Measurements from ENCODE around the gene WDR64. TPM values are rescaled to one million over a fixed set of nuclear protein-coding genes. Genes with fewer than 3 reads are reported as not detected.
A peak's percentile ranks its signal among the peaks of the same experiment; 100 is the strongest.

WDR64 gene
- total and polyA plus RNA-seq, 2 of the 13 experiments (the other 11 are each of a cell fraction or from before 2014, with no cell fraction given) = not detected

DNA sequence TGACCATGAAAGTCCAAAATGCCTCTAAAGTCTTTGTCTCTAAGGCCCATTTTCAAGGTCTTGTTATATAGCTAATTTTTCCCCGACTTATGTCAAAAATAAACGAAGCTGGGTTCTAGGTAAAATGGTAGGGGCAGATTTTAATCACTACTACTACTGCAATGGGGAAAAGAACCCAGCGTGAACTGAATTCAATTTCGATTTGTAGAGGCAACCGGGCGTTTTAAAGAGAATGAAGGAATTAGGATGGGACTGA lies 195.4 kb downstream of the WDR64 start:
- POLR2A ChIA-PET = interaction anchor here (1.8 kb wide), 1 partner anchor 207 kb away, joined by 10 read pairs; the partner anchor contains the start of genes CHML and OPN3
- in situ Hi-C loops (cut with HindIII; ENCODE audit: extremely low pct_ligation_motif_present, low pct_unique_long_range_greater_than_20kb) = no loop called here

More for the DNA sequence above, 195.4 kb downstream of the WDR64 start:
- peaks cover 0 to 3% of the 10 kb centered on the region in 2 experiments; a peak in 1 of 5 replicates for H3K36me3 ChIP-seq (replicated peaks in 1 of 2; ENCODE audit: control insufficient read depth in 1 of 2, insufficient read depth in 2 of 2, low read length in 2 of 2)
- peak overlapping the region; percentile 79 for H2AFZ ChIP-seq (ENCODE audit: low read length)
- CTCF ChIA-PET (ENCODE audit: low intra/inter-chr PET ratio, low total read pairs) = no interaction called here
- no peaks in the 10 kb centered on the region for H4K20me1 ChIP-seq (ENCODE audit: insufficient read depth, low read length)
- no peaks in the 10 kb centered on the region for H3K9me3 ChIP-seq (ENCODE audit: low read length)
- WGBS (ENCODE audit: low lambda C conversion rate) = 1% methylated on average over 6 of the region's 6 CpGs
- peak overlapping the region; percentile 79 for H3K9ac ChIP-seq (ENCODE audit: insufficient read depth, low read depth, low read length)
- H3K79me2 ChIP-seq (ENCODE audit: insufficient read depth, low read length) = peaks cover 2% of the 10 kb centered on the region
- TF ChIP-seq RXRA (CRISPR knock-in tag; IDR thresholded peaks at IDR 0.05) (no peak), ZNF484 (CRISPR knock-in tag; IDR thresholded peaks at IDR 0.05; ENCODE audit: borderline replicate concordance, low read depth) (no peak), ZSCAN30 (CRISPR knock-in tag; IDR thresholded peaks at IDR 0.05) (0 out of 2 replicates have a peak, but pooled peaks have one; percentile 31), ZNF816 (CRISPR knock-in tag; IDR thresholded peaks at IDR 0.05; ENCODE audit: borderline replicate concordance) (peak; percentile 36; the same call in 1 of the 2 replicates), PHF5A (CRISPR knock-in tag; IDR thresholded peaks at IDR 0.05; ENCODE audit: low read depth, unreplicated experiment) (no peak), TARDBP (CRISPR knock-in tag; IDR thresholded peaks at IDR 0.05) (no peak), ZNF672 (CRISPR knock-in tag; IDR thresholded peaks at IDR 0.05) (no peak), BRCA1 (CRISPR knock-in tag; IDR thresholded peaks at IDR 0.05) (0 out of 2 replicates have a peak, but pooled peaks have one; percentile 10), ZNF343 (CRISPR knock-in tag; IDR thresholded peaks at IDR 0.05) (no peak), ISL2 (CRISPR knock-in tag; IDR thresholded peaks at IDR 0.05) (no peak), ZMYM4 (CRISPR knock-in tag; IDR thresholded peaks at IDR 0.05) (no peak), POLR2AphosphoS2 (IDR thresholded peaks at IDR 0.05; ENCODE audit: low read depth, low read length) (no peak), FOXA1 (IDR thresholded peaks at IDR 0.05) (no peak), FOXA1 (CRISPR knock-in tag; IDR thresholded peaks at IDR 0.05) (no peak), SP2 (CRISPR knock-in tag; IDR thresholded peaks at IDR 0.05) (no peak), ZNF792 (CRISPR knock-in tag; IDR thresholded peaks at IDR 0.05) (no peak), ELF3 (CRISPR knock-in tag; IDR thresholded peaks at IDR 0.05) (no peak)
- TF ChIP-seq, protein P1, sequence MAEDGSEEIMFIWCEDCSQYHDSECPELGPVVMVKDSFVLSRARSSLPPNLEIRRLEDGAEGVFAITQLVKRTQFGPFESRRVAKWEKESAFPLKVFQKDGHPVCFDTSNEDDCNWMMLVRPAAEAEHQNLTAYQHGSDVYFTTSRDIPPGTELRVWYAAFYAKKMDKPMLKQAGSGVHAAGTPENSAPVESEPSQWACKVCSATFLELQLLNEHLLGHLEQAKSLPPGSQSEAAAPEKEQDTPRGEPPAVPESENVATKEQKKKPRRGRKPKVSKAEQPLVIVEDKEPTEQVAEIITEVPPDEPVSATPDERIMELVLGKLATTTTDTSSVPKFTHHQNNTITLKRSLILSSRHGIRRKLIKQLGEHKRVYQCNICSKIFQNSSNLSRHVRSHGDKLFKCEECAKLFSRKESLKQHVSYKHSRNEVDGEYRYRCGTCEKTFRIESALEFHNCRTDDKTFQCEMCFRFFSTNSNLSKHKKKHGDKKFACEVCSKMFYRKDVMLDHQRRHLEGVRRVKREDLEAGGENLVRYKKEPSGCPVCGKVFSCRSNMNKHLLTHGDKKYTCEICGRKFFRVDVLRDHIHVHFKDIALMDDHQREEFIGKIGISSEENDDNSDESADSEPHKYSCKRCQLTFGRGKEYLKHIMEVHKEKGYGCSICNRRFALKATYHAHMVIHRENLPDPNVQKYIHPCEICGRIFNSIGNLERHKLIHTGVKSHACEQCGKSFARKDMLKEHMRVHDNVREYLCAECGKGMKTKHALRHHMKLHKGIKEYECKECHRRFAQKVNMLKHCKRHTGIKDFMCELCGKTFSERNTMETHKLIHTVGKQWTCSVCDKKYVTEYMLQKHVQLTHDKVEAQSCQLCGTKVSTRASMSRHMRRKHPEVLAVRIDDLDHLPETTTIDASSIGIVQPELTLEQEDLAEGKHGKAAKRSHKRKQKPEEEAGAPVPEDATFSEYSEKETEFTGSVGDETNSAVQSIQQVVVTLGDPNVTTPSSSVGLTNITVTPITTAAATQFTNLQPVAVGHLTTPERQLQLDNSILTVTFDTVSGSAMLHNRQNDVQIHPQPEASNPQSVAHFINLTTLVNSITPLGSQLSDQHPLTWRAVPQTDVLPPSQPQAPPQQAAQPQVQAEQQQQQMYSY (CRISPR knock-in tag; IDR thresholded peaks at IDR 0.05) = no peak
- TF ChIP-seq, protein P2, sequence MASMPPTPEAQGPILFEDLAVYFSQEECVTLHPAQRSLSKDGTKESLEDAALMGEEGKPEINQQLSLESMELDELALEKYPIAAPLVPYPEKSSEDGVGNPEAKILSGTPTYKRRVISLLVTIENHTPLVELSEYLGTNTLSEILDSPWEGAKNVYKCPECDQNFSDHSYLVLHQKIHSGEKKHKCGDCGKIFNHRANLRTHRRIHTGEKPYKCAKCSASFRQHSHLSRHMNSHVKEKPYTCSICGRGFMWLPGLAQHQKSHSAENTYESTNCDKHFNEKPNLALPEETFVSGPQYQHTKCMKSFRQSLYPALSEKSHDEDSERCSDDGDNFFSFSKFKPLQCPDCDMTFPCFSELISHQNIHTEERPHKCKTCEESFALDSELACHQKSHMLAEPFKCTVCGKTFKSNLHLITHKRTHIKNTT (CRISPR knock-in tag; IDR thresholded peaks at IDR 0.05) = no peak
- BruUV-seq (replicated peaks) = no TSS peak
- H3K4me1 ChIP-seq (ENCODE audit: insufficient read depth, low read length) = peaks cover 29% of the 10 kb centered on the region
- no peak for FAIRE-seq
- peak overlapping the region; percentile 82 for H3K4me2 ChIP-seq (ENCODE audit: low read depth, low read length)
- H3K27ac ChIP-seq (ENCODE audit: extremely low read length, insufficient read depth, low read length) = peak overlapping the region; percentile 86
- DNase-seq (ENCODE audit: low spot score) = no peak
- intact Hi-C loops (cut with micrococcal nuclease; ENCODE audit: unreplicated experiment) = no loop called here
- no peaks in the 10 kb centered on the region; a peak in 1 of 5 replicates for H3K27me3 ChIP-seq (ENCODE audit: control insufficient read depth in 1 of 2, insufficient read depth in 2 of 2, low read length in 2 of 2)
- peak overlapping the region; percentile 90 to 99 (median 97) for H3K4me3 ChIP-seq (replicated peaks in 1 of 3; ENCODE audit: insufficient read depth in 1 of 3, low read depth in 2 of 3, low read length in 3 of 3)
- ATAC-seq = no peak
